NCI-H2029 treated with DMSO at 0.1 percent for 48 hours (cell line): ENCODE data around the gene IL1R1.
"Not testable (repeated sequence)": the region's sequence is repeated elsewhere in the genome, so short reads cannot be mapped to it uniquely, and the experiment has no call there.

Experiments
- DNase-seq: peaks from one replicate; lab custom pipeline; 2025; lab: John Stamatoyannopoulos, UW

The IL1R1 gene

GRCh38 chr2:102111823-102112222 lies 30.7 kb upstream of the IL1R1 start:
- no peak for DNase-seq

GRCh38 chr2:102112271-102112670 lies 30.3 kb upstream of the IL1R1 start:
- DNase-seq: no peak

- no peak for DNase-seq
Observed at GRCh38 chr2:102112692-102113665, 29.6 kb upstream of the IL1R1 start.

GRCh38 chr2:102114290-102114721 lies 28.2 kb upstream of the IL1R1 start:
- no peak for DNase-seq

- DNase-seq: no peak
Observed at GRCh38 chr2:102114851-102115497, 27.6 kb upstream of the IL1R1 start.

GRCh38 chr2:102116630-102117471 lies 25.7 kb upstream of the IL1R1 start:
- no peak for DNase-seq

GRCh38 chr2:102117472-102117858 lies 25.1 kb upstream of the IL1R1 start:
- DNase-seq: no peak

- DNase-seq: no peak
Observed at GRCh38 chr2:102119255-102119654, 23.3 kb upstream of the IL1R1 start.

GRCh38 chr2:102120261-102120660 lies 22.3 kb upstream of the IL1R1 start:
- DNase-seq: no peak

- DNase-seq: peak; percentile 63
Observed at GRCh38 chr2:102120701-102121159, 21.8 kb upstream of the IL1R1 start.

- no peak for DNase-seq
Observed at GRCh38 chr2:102122115-102122514, 20.4 kb upstream of the IL1R1 start.

- no peak for DNase-seq
Observed at GRCh38 chr2:102122909-102123308, 19.6 kb upstream of the IL1R1 start.

- not testable (repeated sequence) for DNase-seq
Observed at GRCh38 chr2:102124421-102124820, 18.1 kb upstream of the IL1R1 start.

GRCh38 chr2:102126169-102126568 lies 16.4 kb upstream of the IL1R1 start:
- DNase-seq: no peak

GRCh38 chr2:102126660-102127059 lies 15.9 kb upstream of the IL1R1 start:
- no peak for DNase-seq

GRCh38 chr2:102129082-102129481 lies 13.5 kb upstream of the IL1R1 start:
- DNase-seq: no peak

- DNase-seq: no peak
Observed at GRCh38 chr2:102129951-102130646, 12.4 kb upstream of the IL1R1 start.

- no peak for DNase-seq
Observed at GRCh38 chr2:102130647-102130991, 11.9 kb upstream of the IL1R1 start.

GRCh38 chr2:102131564-102131963 lies 11.0 kb upstream of the IL1R1 start:
- no peak for DNase-seq

- DNase-seq: no peak
Observed at GRCh38 chr2:102137138-102137537, 5.4 kb upstream of the IL1R1 start.

GRCh38 chr2:102138331-102138730 lies 4.2 kb upstream of the IL1R1 start:
- no peak for DNase-seq

- DNase-seq: no peak
Observed at GRCh38 chr2:102139851-102140250, 2.7 kb upstream of the IL1R1 start.
